Dendritic cell treated with granulocyte-macrophage colony-stimulating factor and Interleukin-4, amounts not matched to agents 40 ng/mL and 50 ng/mL, for 4 days (primary cell): ENCODE measurements around the gene CHKA.

ENCODE experiments used
- H3K27ac Mint-ChIP-seq: one replicate; pipeline ENCODE4 v1.8.0; 2022; ENCODE audit warnings: mild to moderate bottlenecking, mixed read lengths
- H3K27me3 Mint-ChIP-seq: one replicate; pipeline ENCODE4 v1.8.0; 2022; ENCODE audit warnings: mild to moderate bottlenecking, mixed read lengths
- H3K36me3 Mint-ChIP-seq: one replicate; pipeline ENCODE4 v1.8.0; 2022; ENCODE audit warnings: low read depth, mixed read lengths
- H3K4me1 Mint-ChIP-seq: one replicate; pipeline ENCODE4 v1.8.0; 2022; ENCODE audit warnings: low read depth, mixed read lengths
- H3K4me3 Mint-ChIP-seq: one replicate; pipeline ENCODE4 v1.8.0; 2022; ENCODE audit warnings: mild to moderate bottlenecking, moderate library complexity, mixed read lengths
- H3K9me3 Mint-ChIP-seq: one replicate; pipeline ENCODE4 v1.8.0; 2022; ENCODE audit warnings: mixed read lengths
- intact Hi-C: fragments of 100-400 bp; cut with micrococcal nuclease; formaldehyde crosslinking; loops from one replicate; pipeline ENCODE4 v1.15.0; 2022

CHKA gene

GRCh38 chr11:68148879-68149278, 27.7 kb upstream of the CHKA start:
- H3K27ac Mint-ChIP-seq: no peak overlapping the region
- H3K9me3 Mint-ChIP-seq: no peaks in the 10 kb centered on the region
- H3K4me3 Mint-ChIP-seq: no peak overlapping the region
- peaks cover 25% of the 10 kb centered on the region for H3K27me3 Mint-ChIP-seq
- intact Hi-C loops: no loop called here
- H3K36me3 Mint-ChIP-seq: no peaks in the 10 kb centered on the region
- H3K4me1 Mint-ChIP-seq: peaks cover 29% of the 10 kb centered on the region

- Mint-ChIP-seq H3K36me3 (no peaks in the 10 kb centered on the region), H3K27me3 (peaks cover 25% of the 10 kb centered on the region), H3K4me1 (peaks cover 30% of the 10 kb centered on the region), H3K27ac (no peak overlapping the region), H3K9me3 (no peaks in the 10 kb centered on the region), H3K4me3 (no peak overlapping the region)
- intact Hi-C loops: no loop called here
Observed at GRCh38 chr11:68148071-68148805, 27.1 kb upstream of the CHKA start.

GRCh38 chr11:68146704-68147474, 25.7 kb upstream of the CHKA start:
- H3K36me3 Mint-ChIP-seq: no peaks in the 10 kb centered on the region
- H3K4me3 Mint-ChIP-seq: no peak overlapping the region
- no peaks in the 10 kb centered on the region for H3K9me3 Mint-ChIP-seq
- intact Hi-C loops: no loop called here
- peaks cover 43% of the 10 kb centered on the region for H3K4me1 Mint-ChIP-seq
- peak overlapping the region; percentile 79 for H3K27ac Mint-ChIP-seq
- peaks cover 37% of the 10 kb centered on the region for H3K27me3 Mint-ChIP-seq

GRCh38 chr11:68146010-68146540, 24.9 kb upstream of the CHKA start:
- Mint-ChIP-seq H3K9me3 (no peaks in the 10 kb centered on the region), H3K27ac (peak overlapping the region; percentile 79), H3K36me3 (no peaks in the 10 kb centered on the region), H3K4me1 (peaks cover 51% of the 10 kb centered on the region), H3K4me3 (no peak overlapping the region), H3K27me3 (peaks cover 39% of the 10 kb centered on the region)
- intact Hi-C loops: no loop called here

- H3K4me3 Mint-ChIP-seq: peak overlapping the region; percentile 5
- no peaks in the 10 kb centered on the region for H3K9me3 Mint-ChIP-seq
- peaks cover 46% of the 10 kb centered on the region for H3K27me3 Mint-ChIP-seq
- no peaks in the 10 kb centered on the region for H3K36me3 Mint-ChIP-seq
- H3K27ac Mint-ChIP-seq: no peak overlapping the region
- H3K4me1 Mint-ChIP-seq: peaks cover 59% of the 10 kb centered on the region
- intact Hi-C loops: no loop called here
Observed at GRCh38 chr11:68145120-68145866, 24.1 kb upstream of the CHKA start.

DNA sequence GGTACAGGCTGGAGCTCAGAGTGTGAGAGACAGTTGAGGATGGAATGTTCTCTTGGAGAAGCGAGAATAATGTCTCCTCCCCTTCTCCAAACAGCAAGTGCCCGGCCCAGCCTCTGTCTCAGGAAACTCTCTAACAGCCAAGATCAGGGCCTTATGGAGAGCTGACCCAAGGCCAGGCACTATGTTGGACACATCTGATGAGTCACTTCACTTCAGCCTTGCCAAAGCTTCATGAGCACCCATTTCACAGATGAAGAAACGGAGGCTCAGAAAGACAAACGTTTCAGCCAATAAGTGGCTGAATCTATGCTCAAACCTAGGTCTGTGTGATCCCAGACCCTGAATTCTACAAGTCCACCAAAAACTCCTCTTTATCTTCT, 22.1 kb upstream of the CHKA start:
- no peaks in the 10 kb centered on the region for H3K36me3 Mint-ChIP-seq
- H3K27me3 Mint-ChIP-seq: peaks cover 60% of the 10 kb centered on the region
- no peak overlapping the region for H3K27ac Mint-ChIP-seq
- H3K4me1 Mint-ChIP-seq: peaks cover 60% of the 10 kb centered on the region
- H3K4me3 Mint-ChIP-seq: no peak overlapping the region
- intact Hi-C loops: no loop called here
- H3K9me3 Mint-ChIP-seq: no peaks in the 10 kb centered on the region

DNA sequence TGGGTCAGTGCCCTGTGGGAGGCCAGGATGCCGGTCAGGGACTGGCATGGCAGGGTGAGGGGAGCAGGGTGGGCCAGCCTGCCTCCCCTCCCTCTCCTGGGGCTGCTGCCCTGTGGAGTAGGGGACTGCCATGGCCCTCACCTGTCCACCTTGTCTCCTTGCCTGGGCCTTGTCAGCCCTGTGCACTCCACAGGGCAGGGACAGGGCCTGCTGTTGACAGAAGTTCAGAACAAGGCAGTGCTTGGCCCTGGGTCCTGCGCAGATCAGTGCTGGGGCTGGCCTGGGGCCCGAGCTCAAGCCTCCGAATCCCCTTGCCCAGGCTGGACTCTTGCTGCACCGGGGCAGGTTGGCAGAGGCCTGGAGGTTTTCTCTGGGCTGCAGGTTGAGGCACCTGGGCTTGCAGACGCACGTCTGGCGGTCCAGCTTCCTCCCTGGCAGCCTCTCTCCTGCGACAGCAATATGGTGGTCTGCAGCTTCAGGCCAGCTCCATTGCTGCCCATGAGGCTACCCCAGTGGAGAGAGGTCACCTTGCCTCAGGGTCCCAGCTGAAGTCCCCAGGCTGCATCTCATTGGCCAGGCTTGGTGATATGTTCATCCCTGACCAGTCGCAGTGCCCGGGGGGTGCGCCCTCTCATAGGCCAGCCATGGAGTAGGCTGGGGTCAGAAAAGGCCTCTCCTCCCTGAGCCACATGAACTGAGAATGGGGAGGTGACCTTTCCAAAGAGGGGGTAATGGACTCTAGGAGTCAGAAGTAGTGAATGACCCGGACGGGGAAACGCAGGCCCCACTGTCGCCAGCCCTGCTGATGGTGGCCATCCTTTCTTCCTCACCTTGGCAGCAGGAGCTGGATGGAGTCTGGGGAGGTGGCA, 21.5 kb upstream of the CHKA start:
- intact Hi-C loops: no loop called here
- no peak overlapping the region for H3K4me3 Mint-ChIP-seq
- no peak overlapping the region for H3K27ac Mint-ChIP-seq

DNA sequence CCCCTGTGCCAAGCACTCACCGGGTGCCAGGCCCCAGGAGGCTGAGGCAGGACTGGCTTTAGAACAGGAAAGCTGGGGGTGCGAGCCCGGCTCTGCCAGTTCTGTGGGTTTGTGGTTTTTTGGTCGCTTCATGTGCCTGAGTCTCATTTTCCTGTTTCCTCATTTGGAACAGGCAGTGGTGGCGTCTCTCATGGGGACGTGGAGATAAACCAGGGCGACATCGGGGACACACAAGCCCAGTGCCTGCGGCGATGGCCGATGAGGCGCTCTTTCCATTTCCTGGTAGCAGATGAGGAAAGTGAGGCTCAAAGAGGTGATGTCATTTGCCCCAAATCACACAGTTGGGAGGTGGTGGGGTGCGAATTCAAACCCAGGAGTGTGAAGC, 20.8 kb upstream of the CHKA start:
- Mint-ChIP-seq H3K36me3 (no peaks in the 10 kb centered on the region), H3K27ac (no peak overlapping the region), H3K4me3 (no peak overlapping the region), H3K9me3 (no peaks in the 10 kb centered on the region), H3K27me3 (peaks cover 57% of the 10 kb centered on the region), H3K4me1 (peaks cover 58% of the 10 kb centered on the region)
- intact Hi-C loops: no loop called here

More for the DNA sequence above, 21.5 kb upstream of the CHKA start:
- Mint-ChIP-seq H3K4me1 (peaks cover 60% of the 10 kb centered on the region), H3K36me3 (no peaks in the 10 kb centered on the region), H3K27me3 (peaks cover 62% of the 10 kb centered on the region), H3K9me3 (no peaks in the 10 kb centered on the region)

DNA sequence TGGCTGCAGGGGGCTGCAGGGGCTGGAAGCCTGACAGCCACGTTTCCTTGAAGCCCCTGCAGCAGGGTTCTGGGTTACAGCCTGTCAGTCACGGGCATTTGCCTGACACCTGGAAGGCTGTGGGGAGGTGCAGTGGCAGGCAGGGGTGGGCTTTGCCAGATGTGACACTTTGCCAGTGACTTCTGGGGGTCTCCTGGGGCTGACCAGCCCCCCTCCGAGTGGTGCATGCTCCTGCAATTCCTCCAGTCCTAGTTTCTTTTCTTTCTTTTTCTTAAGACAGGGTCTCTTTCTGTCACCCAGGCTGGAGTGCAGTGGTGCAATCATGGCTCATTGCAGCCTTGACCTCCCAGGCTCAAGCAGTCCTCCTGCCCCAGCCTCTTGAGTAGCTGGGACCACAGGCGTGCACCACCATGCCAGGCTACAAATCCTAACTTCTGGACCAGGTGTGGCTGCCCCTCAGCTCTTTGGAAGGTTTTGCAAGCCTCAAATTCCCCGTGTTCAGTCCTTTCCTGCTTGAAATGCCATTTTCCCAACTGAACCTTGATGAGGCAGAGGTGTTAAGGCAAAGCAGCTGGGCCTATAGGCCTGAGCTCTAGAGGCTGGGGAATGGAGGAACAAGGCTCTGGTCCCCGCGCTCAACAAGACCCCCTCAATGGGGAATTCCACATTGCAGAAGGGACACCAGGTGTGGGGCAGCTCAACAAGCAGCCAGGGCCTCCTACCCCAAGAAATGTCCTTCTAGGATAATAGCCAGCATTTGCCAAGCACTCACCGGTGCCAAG, 20.2 kb upstream of the CHKA start:
- intact Hi-C loops: no loop called here
- H3K27ac Mint-ChIP-seq: no peak overlapping the region
- no peak overlapping the region for H3K4me3 Mint-ChIP-seq

GRCh38 chr11:68140496-68141245, 19.5 kb upstream of the CHKA start:
- Mint-ChIP-seq H3K27me3 (peaks cover 47% of the 10 kb centered on the region), H3K4me1 (peaks cover 50% of the 10 kb centered on the region), H3K36me3 (no peaks in the 10 kb centered on the region), H3K4me3 (no peak overlapping the region), H3K27ac (no peak overlapping the region), H3K9me3 (no peaks in the 10 kb centered on the region)
- intact Hi-C loops: no loop called here

More for the DNA sequence above, 20.2 kb upstream of the CHKA start:
- Mint-ChIP-seq H3K9me3 (no peaks in the 10 kb centered on the region), H3K4me1 (peaks cover 58% of the 10 kb centered on the region), H3K27me3 (peaks cover 53% of the 10 kb centered on the region), H3K36me3 (no peaks in the 10 kb centered on the region)

DNA sequence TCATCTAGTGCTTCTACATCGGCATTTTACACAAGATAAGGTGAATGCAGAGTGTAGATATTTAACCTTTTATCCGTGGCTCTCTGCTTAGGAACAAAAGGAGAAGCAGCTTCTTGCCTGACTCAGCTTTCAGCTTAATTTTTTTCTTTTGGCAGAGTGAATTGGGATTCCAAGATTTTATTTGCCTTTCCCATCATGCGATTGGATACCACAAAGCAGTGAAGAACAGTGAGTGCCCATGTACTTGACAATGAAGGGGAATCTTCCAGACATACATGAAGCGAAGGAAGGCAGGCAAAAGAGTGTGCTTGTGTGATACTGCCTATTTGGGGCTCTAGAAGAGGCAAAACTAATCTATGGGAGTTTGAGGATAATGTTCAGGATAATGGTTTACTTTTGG, 17.0 kb upstream of the CHKA start:
- no peaks in the 10 kb centered on the region for H3K9me3 Mint-ChIP-seq
- H3K36me3 Mint-ChIP-seq: no peaks in the 10 kb centered on the region
- H3K4me3 Mint-ChIP-seq: no peak overlapping the region
- no peak overlapping the region for H3K27ac Mint-ChIP-seq
- H3K4me1 Mint-ChIP-seq: peaks cover 35% of the 10 kb centered on the region
- peaks cover 47% of the 10 kb centered on the region for H3K27me3 Mint-ChIP-seq
- intact Hi-C loops: no loop called here

DNA sequence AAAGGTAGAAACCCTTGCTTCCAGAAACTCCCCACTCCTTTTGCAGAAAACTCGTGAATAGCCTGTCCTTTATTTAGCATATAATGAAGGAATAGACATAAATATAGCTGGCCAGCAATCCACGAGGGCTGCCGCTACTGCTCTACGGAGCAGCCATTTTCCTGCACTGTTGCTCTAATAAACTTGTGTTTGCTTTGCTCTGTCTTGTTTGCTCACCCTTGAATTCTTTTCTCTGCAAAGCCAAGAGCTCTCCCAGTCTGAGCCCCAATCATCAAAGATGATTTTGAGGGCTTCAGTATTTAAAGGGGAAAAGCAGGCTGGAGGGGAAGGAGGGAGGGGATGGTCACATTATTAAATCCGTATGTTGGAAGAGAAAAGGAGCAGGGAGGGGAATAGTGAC, 16.6 kb upstream of the CHKA start:
- Mint-ChIP-seq H3K4me1 (peaks cover 31% of the 10 kb centered on the region), H3K27me3 (peaks cover 43% of the 10 kb centered on the region), H3K4me3 (no peak overlapping the region), H3K27ac (no peak overlapping the region), H3K9me3 (peaks cover 3% of the 10 kb centered on the region), H3K36me3 (peaks cover 2% of the 10 kb centered on the region)
- intact Hi-C loops: no loop called here
